IMR-90 (cell line): ENCODE results near the gene AFF2. TPM values are rescaled to one million over a fixed set of nuclear protein-coding genes. Genes with fewer than 3 reads are reported as not detected.

Experiments used
- ATAC-seq: fragments of 200-7000 bp; cut with Tn5 transposase; 2 replicates; pipeline ENCODE4 v1.9.1; 2020; ENCODE audit warnings: low read depth, mild to moderate bottlenecking, moderate library complexity
- BruUV-seq: library from RNA; stranded (reverse); fragments of 400-500 nt; replicated peaks from 2 replicates; lab custom pipeline; 2021; lab: Mats Ljungman, UMichigan
- CTCF ChIA-PET: fragments of 300-600 bp; formaldehyde crosslinking; extraction: SDS; loops from one replicate; lab custom pipeline; 2021; ENCODE audit warnings: antibody characterized with exemption; lab: Yijun Ruan, JAX
- POLR2A ChIA-PET: fragments of 300-600 bp; sonication (Branson Sonifier 250); formaldehyde crosslinking; loops from one replicate; lab custom pipeline; 2022; ENCODE audit warnings: antibody characterized with exemption; ENCODE audit not compliant: unreplicated experiment; lab: Charles Lee
- DNase-seq: peaks from one replicate; pipeline ENCODE4 v3.0.0; 2013
- H2AFZ ChIP-seq: replicated peaks from 2 replicates; pipeline ENCODE3; 2013; ENCODE audit warnings: low read length, mild to moderate bottlenecking; ENCODE audit not compliant: poor library complexity
- H2AK5ac ChIP-seq: 2 replicates; pipeline ENCODE4 v1.6.1; 2013; ENCODE audit warnings: low read depth, low read length, inconsistent platforms
- H2AK9ac ChIP-seq: replicated peaks from 2 replicates; pipeline ENCODE3; 2013; ENCODE audit warnings: mild to moderate bottlenecking, low read depth, low read length, moderate library complexity; ENCODE audit not compliant: poor library complexity
- H2BK120ac ChIP-seq: 2 replicates; pipeline ENCODE4 v1.6.1; 2013; ENCODE audit warnings: low read depth, low read length, inconsistent platforms
- H2BK15ac ChIP-seq: 3 replicates; pipeline ENCODE4 v1.6.1; 2013; ENCODE audit warnings: low read depth, low read length, inconsistent platforms
- H2BK20ac ChIP-seq: 2 replicates; pipeline ENCODE4 v1.6.1; 2013; ENCODE audit warnings: low read depth, mild to moderate bottlenecking, inconsistent platforms, low read length, moderate library complexity
- H2BK5ac ChIP-seq: 2 replicates; pipeline ENCODE4 v1.6.1; 2013; ENCODE audit warnings: mild to moderate bottlenecking, low read depth, low read length, inconsistent platforms; ENCODE audit not compliant: poor library complexity, severe bottlenecking
- H3K14ac ChIP-seq: replicated peaks from 2 replicates; pipeline ENCODE4 v1.6.1; 2013; ENCODE audit warnings: low read depth, low read length, inconsistent platforms
- H3K18ac ChIP-seq: 2 replicates; pipeline ENCODE4 v1.6.1; 2013; ENCODE audit warnings: low read depth, low read length, control low read depth
- H3K23ac ChIP-seq: 2 replicates; pipeline ENCODE4 v1.6.1; 2013; ENCODE audit warnings: low read depth, low read length, inconsistent platforms
- H3K27ac ChIP-seq: 2 replicates; pipeline ENCODE4 v1.5.1; 2013; ENCODE audit warnings: mild to moderate bottlenecking, control low read depth, low read length; ENCODE audit not compliant: insufficient read depth
- H3K27me3 ChIP-seq: 2 replicates; pipeline ENCODE4 v1.6.1; 2013; ENCODE audit warnings: low read length; ENCODE audit not compliant: control insufficient read depth, insufficient read depth
- H3K36me3 ChIP-seq: 2 replicates; pipeline ENCODE4 v1.6.1; 2013; ENCODE audit warnings: low read length, mixed read lengths; ENCODE audit not compliant: control insufficient read depth, insufficient read depth
- H3K4ac ChIP-seq: 2 replicates; pipeline ENCODE4 v1.6.1; 2013; ENCODE audit warnings: low read depth, low read length, inconsistent platforms
- H3K4me1 ChIP-seq: 2 replicates; pipeline ENCODE4 v1.6.1; 2013; ENCODE audit warnings: low read length, mixed read lengths; ENCODE audit not compliant: control insufficient read depth, insufficient read depth
- H3K4me2 ChIP-seq: 2 replicates; pipeline ENCODE4 v1.6.1; 2013; ENCODE audit warnings: low read depth, mild to moderate bottlenecking, control low read depth, low read length, moderate library complexity
- H3K4me3 ChIP-seq: 2 replicates; pipeline ENCODE4 v1.5.1; 2013; ENCODE audit warnings: low read depth, mild to moderate bottlenecking, control low read depth, low read length, moderate library complexity; ENCODE audit not compliant: insufficient read depth
- H3K56ac ChIP-seq: 2 replicates; pipeline ENCODE4 v1.6.1; 2013; ENCODE audit warnings: low read length, inconsistent platforms; ENCODE audit not compliant: insufficient read depth; ENCODE audit errors: extremely low read depth
- H3K79me1 ChIP-seq, 2 experiments: 2 replicates each; pipeline ENCODE4 v1.6.1; 2013; ENCODE audit warnings: low read length in 2 of 2, inconsistent platforms in 1 of 2, low read depth in 1 of 2
- H3K9ac ChIP-seq: 2 replicates; pipeline ENCODE4 v1.6.1; 2013; ENCODE audit warnings: low read depth, low read length, control low read depth
- H3K9me1 ChIP-seq: 2 replicates; pipeline ENCODE4 v1.6.1; 2013; ENCODE audit warnings: low read length, inconsistent platforms; ENCODE audit not compliant: insufficient read depth
- H3K9me3 ChIP-seq: 2 replicates; pipeline ENCODE4 v1.6.1; 2013; ENCODE audit warnings: low read length; ENCODE audit not compliant: control insufficient read depth, insufficient read depth
- H4K20me1 ChIP-seq: 2 replicates; pipeline ENCODE4 v1.6.1; 2013; ENCODE audit warnings: low read length, inconsistent platforms; ENCODE audit not compliant: insufficient read depth
- H4K5ac ChIP-seq: 2 replicates; pipeline ENCODE4 v1.6.1; 2013; ENCODE audit warnings: mild to moderate bottlenecking, low read depth, low read length, control low read depth
- H4K8ac ChIP-seq, 2 experiments: 2 replicates each; pipeline ENCODE4 v1.6.1; 2013; ENCODE audit warnings: low read depth in 2 of 2, low read length in 2 of 2, control low read depth in 1 of 2, inconsistent platforms in 1 of 2
- H4K91ac ChIP-seq: 2 replicates; pipeline ENCODE4 v1.6.1; 2013; ENCODE audit warnings: low read depth, low read length, inconsistent platforms; ENCODE audit not compliant: insufficient read depth
- RFX5 ChIP-seq: IDR thresholded peaks from 2 replicates; pipeline ENCODE4 v1.8.0; 2012; ENCODE audit warnings: low read depth, mild to moderate bottlenecking, low read length, moderate library complexity
- WGBS, 2 experiments: methylation state at CpG; one replicate each; pipeline versions ENCODE4 v1.1.5 to v1.1.7; 2013; ENCODE audit warnings: missing lambda C conversion rate in 2 of 2; ENCODE audit not compliant: insufficient read length in 1 of 2; ENCODE audit errors: extremely low coverage in 2 of 2; 5-methylcytosine and 5-hydroxymethylcytosine counted together
- dilution Hi-C: fragments of 300-500 bp; cut with HindIII; formaldehyde crosslinking; loops from one replicate; pipeline ENCODE4 v1.14.3; 2018; ENCODE audit warnings: low sequenced_read_pairs; ENCODE audit not compliant: unreplicated experiment
- in situ Hi-C: fragments of 300-500 bp; cut with MboI; formaldehyde crosslinking; loops from 3 replicates; pipeline ENCODE4 v1.14.3; 2019; ENCODE audit warnings: low sequenced_read_pairs, inconsistent platforms, mixed read lengths
- intact Hi-C: fragments of 100-400 bp; cut with micrococcal nuclease; formaldehyde crosslinking; loops from 2 replicates; pipeline ENCODE4 v1.10.0; 2022
- polyA plus RNA-seq, 3 experiments: library from polyadenylated mRNA; depleted of rRNA; stranded (reverse); fragments of >200 nt; gene quantifications; 2 replicates each; pipeline ENCODE4 v1.2.3, GENCODE V29; 2012; ENCODE audit warnings: low replicate concordance in 1 of 3
- total RNA-seq: library from RNA; depleted of rRNA; stranded (reverse); fragments of >200 nt; gene quantifications from 2 replicates; pipeline ENCODE4 v1.2.3, GENCODE V29; 2012

AFF2 gene
- total and polyA plus RNA-seq, 2 of the 4 experiments (the other 2 are of a cell fraction): 0.15 to 0.72 TPM

DNA sequence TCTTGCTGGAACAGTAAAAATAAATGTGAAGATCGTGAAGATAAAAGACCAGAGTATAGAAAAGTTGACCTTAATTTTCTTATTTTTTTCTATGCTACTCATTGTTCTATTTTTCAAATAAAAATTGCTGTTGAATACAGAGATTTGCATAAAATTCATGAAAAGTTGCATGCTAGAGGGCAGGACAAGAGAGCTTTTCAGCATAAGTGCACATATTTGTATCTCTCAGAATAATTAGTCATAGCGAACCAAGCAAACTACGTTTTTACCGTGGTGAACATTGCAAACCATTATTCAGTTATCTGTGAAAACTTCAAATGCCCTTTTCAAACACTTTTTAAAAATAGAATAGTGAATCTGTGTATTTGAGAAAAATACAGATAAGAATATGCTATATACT is 26.4 kb upstream of the AFF2 start:
- no peaks in the 10 kb centered on the region for H3K9me1 ChIP-seq
- no peak overlapping the region for H3K27ac ChIP-seq
- peaks cover 3% of the 10 kb centered on the region; the same call in 1 of the 2 replicates for H3K9me3 ChIP-seq
- H2BK20ac ChIP-seq: no peak overlapping the region
- H4K91ac ChIP-seq: no peak overlapping the region
- no peak overlapping the region for H3K56ac ChIP-seq
- H2AFZ ChIP-seq: no peak overlapping the region
- H2AK9ac ChIP-seq: no peak overlapping the region
- BruUV-seq: no TSS peak
- no peak overlapping the region for H3K4me3 ChIP-seq
- no peak overlapping the region for H4K5ac ChIP-seq
- H3K36me3 ChIP-seq: no peaks in the 10 kb centered on the region
- no peaks in the 10 kb centered on the region for H3K79me1 ChIP-seq
- H3K18ac ChIP-seq: no peak overlapping the region
- H3K9ac ChIP-seq: no peak overlapping the region
- H3K23ac ChIP-seq: no peak overlapping the region
- no peak for TF ChIP-seq RFX5
- H3K4me1 ChIP-seq: no peaks in the 10 kb centered on the region
- ChIA-PET POLR2A (no interaction called here), CTCF (no interaction called here)
- H3K4me2 ChIP-seq: no peak overlapping the region
- H4K8ac ChIP-seq: no peak overlapping the region
- H2BK120ac ChIP-seq: no peak overlapping the region
- no peak for ATAC-seq
- no peak for DNase-seq
- intact Hi-C loops: no loop called here
- dilution Hi-C loops: no loop called here
- H3K4ac ChIP-seq: no peak overlapping the region
- WGBS, 2 experiments: no CpG with 5 or more reads among the region's 4 CpGs
- no peak overlapping the region for H2AK5ac ChIP-seq
- H3K14ac ChIP-seq: no peak overlapping the region
- H3K27me3 ChIP-seq: no peaks in the 10 kb centered on the region
- H2BK5ac ChIP-seq: no peak overlapping the region
- in situ Hi-C loops: no loop called here
- H4K20me1 ChIP-seq: no peaks in the 10 kb centered on the region
- no peak overlapping the region for H2BK15ac ChIP-seq
